ELF-1 (cell line): ENCODE results near the gene CASK.
"Not testable (repeated sequence)": the region's sequence is repeated elsewhere in the genome, so short reads cannot be mapped to it uniquely, and the experiment has no call there.

ENCODE experiments used
- DNase-seq: peaks from one replicate; pipeline ENCODE4 v3.0.0-alpha.2; 2016; ENCODE audit warnings: low read depth, low spot score

Gene CASK

GRCh38 chrX:41693024-41693423, 230.3 kb downstream of the CASK start:
- DNase-seq, result no peak

GRCh38 chrX:41692162-41692749, 231.1 kb downstream of the CASK start:
- no peak for DNase-seq

- no peak for DNase-seq
These were observed 233.6 kb downstream of the CASK start for GRCh38 chrX:41689711-41690110.

GRCh38 chrX:41688835-41689234, 234.5 kb downstream of the CASK start, which contains the start of gene GPR34:
Gene GPR34 (plus strand): TSS chrX:41688973. CDS start chrX:41695634, 6,661 bp downstream.
- DNase-seq, result no peak

GRCh38 chrX:41688156-41688555, 235.2 kb downstream of the CASK start:
- no peak for DNase-seq

GRCh38 chrX:41686788-41687187, 236.6 kb downstream of the CASK start:
- DNase-seq, result no peak

- DNase-seq, result no peak
These were observed 238.4 kb downstream of the CASK start for GRCh38 chrX:41684940-41685339.

- no peak for DNase-seq
These were observed 239.2 kb downstream of the CASK start for GRCh38 chrX:41684138-41684537.

- no peak for DNase-seq
These were observed 245.9 kb downstream of the CASK start for GRCh38 chrX:41677183-41678060.

GRCh38 chrX:41676361-41676760, 247.0 kb downstream of the CASK start:
- DNase-seq, result not testable (repeated sequence)

- no peak for DNase-seq
These were observed 250.7 kb downstream of the CASK start for GRCh38 chrX:41672643-41673042.

- no peak for DNase-seq
These were observed 252.3 kb downstream of the CASK start for GRCh38 chrX:41671082-41671481.

GRCh38 chrX:41670112-41670511, 253.2 kb downstream of the CASK start:
- no peak for DNase-seq

GRCh38 chrX:41667631-41668030, 255.7 kb downstream of the CASK start:
- no peak for DNase-seq

GRCh38 chrX:41666251-41666650, 257.1 kb downstream of the CASK start:
- no peak for DNase-seq

GRCh38 chrX:41665686-41666085, 257.7 kb downstream of the CASK start:
- no peak for DNase-seq

- no peak for DNase-seq
These were observed 258.4 kb downstream of the CASK start for GRCh38 chrX:41664908-41665307.

- DNase-seq, result no peak
These were observed 258.9 kb downstream of the CASK start for GRCh38 chrX:41664375-41664901.

- no peak for DNase-seq
These were observed 261.8 kb downstream of the CASK start for GRCh38 chrX:41661366-41662095.

- no peak for DNase-seq
These were observed 267.7 kb downstream of the CASK start for GRCh38 chrX:41655631-41656030.

GRCh38 chrX:41655101-41655500, 268.3 kb downstream of the CASK start:
- DNase-seq, result no peak

- no peak for DNase-seq
These were observed 270.2 kb downstream of the CASK start for GRCh38 chrX:41653125-41653524.
